ENCODE results near the gene PADI3. TPM values are rescaled to one million over a fixed set of nuclear protein-coding genes. Genes with fewer than 3 reads are reported as not detected.

The PADI3 gene
- total RNA-seq, 2 donors from 2014 or later, result 0.18 to 1.2 TPM

DNA sequence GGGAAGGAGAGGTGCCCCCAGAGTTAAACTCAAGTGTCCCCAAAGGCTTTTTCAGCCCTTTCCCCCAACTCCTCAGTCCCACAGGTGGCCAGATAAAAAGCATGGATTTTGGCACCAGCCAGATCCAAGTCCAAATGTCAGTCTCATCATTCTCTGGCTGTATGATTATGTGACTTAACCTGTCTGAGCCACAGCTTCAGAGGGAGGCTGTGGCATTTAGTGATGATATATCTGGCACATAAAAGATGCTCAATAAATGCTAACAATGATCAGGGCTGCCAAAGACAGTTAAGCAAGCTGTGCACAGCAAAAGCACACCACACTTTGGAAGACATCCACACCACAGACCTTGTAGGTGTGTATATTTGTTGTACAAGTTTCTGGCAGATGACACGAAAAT lies 5.6 kb upstream of the PADI3 start:
- Histone ChIP-seq H3K27ac (no peak overlapping the region), H3K36me3 (no peaks in the 10 kb centered on the region), H3K4me3 (no peak overlapping the region), H3K4me1 (replicated peaks) (peaks cover 5% of the 10 kb centered on the region), H3K27me3 (replicated peaks; ENCODE audit: insufficient read depth) (no peaks in the 10 kb centered on the region), H3K9me3 (no peaks in the 10 kb centered on the region)
- no peak for DNase-seq (ENCODE audit: low spot score)
- intact Hi-C loops (cut with DNase I), result no loop called here
- WGBS, result 50% methylated on average over 1 of the region's 1 CpG
- TF ChIP-seq, protein P1, sequence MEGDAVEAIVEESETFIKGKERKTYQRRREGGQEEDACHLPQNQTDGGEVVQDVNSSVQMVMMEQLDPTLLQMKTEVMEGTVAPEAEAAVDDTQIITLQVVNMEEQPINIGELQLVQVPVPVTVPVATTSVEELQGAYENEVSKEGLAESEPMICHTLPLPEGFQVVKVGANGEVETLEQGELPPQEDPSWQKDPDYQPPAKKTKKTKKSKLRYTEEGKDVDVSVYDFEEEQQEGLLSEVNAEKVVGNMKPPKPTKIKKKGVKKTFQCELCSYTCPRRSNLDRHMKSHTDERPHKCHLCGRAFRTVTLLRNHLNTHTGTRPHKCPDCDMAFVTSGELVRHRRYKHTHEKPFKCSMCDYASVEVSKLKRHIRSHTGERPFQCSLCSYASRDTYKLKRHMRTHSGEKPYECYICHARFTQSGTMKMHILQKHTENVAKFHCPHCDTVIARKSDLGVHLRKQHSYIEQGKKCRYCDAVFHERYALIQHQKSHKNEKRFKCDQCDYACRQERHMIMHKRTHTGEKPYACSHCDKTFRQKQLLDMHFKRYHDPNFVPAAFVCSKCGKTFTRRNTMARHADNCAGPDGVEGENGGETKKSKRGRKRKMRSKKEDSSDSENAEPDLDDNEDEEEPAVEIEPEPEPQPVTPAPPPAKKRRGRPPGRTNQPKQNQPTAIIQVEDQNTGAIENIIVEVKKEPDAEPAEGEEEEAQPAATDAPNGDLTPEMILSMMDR (IDR thresholded peaks at IDR 0.05), result no peak
- TF ChIP-seq POLR2A (IDR thresholded peaks at IDR 0.05) (no peak), POLR2AphosphoS5 (IDR thresholded peaks at IDR 0.05) (peak; percentile 40)

DNA sequence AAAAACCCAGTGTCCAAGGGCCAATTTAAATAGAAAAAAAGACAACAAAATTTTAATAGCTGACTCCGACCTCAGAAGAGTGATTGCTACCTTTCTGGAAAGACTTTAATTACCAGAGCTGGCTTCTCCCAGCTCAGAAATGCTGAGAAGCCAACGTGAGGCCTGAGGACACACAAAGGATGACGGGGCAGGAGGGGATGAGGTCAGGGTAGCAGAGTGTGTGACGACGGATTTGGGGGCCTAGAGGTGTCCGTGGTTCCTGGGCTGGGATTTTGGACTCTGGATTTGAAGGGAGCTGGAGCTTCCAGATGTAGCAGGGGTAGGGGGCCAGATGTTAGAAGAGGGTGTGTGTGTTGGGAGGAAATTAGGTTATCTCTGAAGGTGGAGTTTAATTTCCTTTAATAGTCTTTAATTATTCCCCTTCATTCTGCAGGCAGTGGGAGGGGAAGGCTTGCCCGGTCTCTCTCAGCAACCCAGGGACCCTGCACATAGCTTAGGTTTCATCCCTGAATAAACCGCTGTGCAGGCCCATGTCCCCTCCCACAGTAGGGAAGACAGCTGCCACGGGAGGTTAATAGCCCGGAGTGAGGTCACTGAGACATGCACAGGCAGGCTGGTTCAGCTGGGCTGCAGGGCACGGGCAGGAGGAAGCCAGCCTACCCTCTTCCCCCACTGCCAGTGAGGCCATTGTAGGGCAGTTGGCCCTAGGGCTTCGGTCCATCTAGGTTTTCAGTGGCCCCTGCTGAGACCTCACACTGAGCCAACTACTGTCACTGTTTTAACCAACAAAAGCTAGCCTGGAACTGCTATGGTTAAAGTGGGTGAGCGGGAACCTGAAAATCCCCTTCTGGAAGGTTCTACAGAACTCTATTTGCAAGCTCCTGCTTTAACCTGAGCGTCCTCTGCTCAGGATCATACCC lies 3.8 kb upstream of the PADI3 start:
- H3K4me1 ChIP-seq (replicated peaks), result peaks cover 5% of the 10 kb centered on the region
- no peaks in the 10 kb centered on the region for H3K9me3 ChIP-seq
- 59% methylated on average over 14 of the region's 14 CpGs for WGBS
- TF ChIP-seq, protein P1 (IDR thresholded peaks at IDR 0.05), result no peak
- TF ChIP-seq POLR2A (IDR thresholded peaks at IDR 0.05) (no peak), POLR2AphosphoS5 (IDR thresholded peaks at IDR 0.05) (no peak)
- intact Hi-C loops (cut with DNase I), result no loop called here
- H3K27me3 ChIP-seq (replicated peaks; ENCODE audit: insufficient read depth), result no peaks in the 10 kb centered on the region
- DNase-seq (ENCODE audit: low spot score), result no peak
- no peak overlapping the region for H3K27ac ChIP-seq
- no peaks in the 10 kb centered on the region for H3K36me3 ChIP-seq
- H3K4me3 ChIP-seq, result no peak overlapping the region

DNA sequence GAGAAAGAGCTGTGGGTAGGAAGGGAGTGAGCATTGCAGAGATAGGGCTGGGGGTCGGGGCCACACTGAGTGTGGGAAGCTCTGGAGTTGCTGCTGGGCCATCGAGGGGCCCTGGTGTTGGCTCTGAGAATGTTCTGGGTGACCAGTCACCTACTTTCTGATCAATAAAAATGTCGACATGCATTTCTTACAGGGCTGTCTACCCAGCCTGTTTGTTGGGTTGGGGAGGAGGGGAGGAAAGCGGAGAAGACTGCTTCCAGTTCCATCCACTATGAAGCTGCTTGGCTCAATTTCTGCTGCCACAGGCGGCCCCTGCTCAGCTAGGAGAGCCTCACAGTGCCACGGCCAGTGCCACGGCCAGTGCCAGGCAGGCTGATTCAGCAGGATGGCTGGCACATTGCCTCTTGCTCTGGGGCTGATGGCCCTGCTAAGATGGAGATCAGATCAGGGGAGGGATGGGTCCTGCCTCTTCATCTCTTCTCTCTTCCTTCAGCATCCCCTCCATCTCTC lies 3.0 kb upstream of the PADI3 start:
- Histone ChIP-seq H3K27me3 (replicated peaks; ENCODE audit: insufficient read depth) (no peaks in the 10 kb centered on the region), H3K27ac (no peak overlapping the region), H3K4me1 (replicated peaks) (peaks cover 5% of the 10 kb centered on the region), H3K9me3 (no peaks in the 10 kb centered on the region), H3K4me3 (no peak overlapping the region), H3K36me3 (no peaks in the 10 kb centered on the region)
- WGBS, result 44% methylated on average over 7 of the region's 7 CpGs
- intact Hi-C loops (cut with DNase I), result no loop called here
- TF ChIP-seq POLR2A (IDR thresholded peaks at IDR 0.05) (no peak), POLR2AphosphoS5 (IDR thresholded peaks at IDR 0.05) (peak; percentile 41)
- TF ChIP-seq, protein P1 (IDR thresholded peaks at IDR 0.05), result no peak
- DNase-seq (ENCODE audit: low spot score), result peak; percentile 14

DNA sequence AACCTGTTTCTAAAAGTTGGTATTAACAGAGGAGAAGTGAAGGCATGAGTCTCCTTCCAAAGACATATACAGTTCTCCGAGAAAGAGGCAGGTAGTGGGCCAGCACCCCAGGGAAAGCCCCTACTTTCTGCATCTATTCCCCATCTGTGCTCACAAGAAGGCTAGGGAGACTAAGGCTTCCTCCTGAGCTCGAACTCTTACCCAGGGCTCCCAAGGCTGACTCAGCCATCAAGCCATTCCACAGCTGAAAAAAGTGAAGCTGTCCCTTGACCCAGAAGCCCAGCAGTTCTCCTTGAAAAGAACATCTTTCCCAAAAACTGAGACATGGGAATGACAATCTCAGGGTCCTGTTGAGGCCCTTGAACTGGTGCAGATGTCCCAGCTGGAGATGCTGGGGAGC lies 1.9 kb upstream of the PADI3 start:
- DNase-seq (ENCODE audit: low spot score), result no peak
- Histone ChIP-seq H3K4me1 (replicated peaks) (peaks cover 5% of the 10 kb centered on the region), H3K27me3 (replicated peaks; ENCODE audit: insufficient read depth) (no peaks in the 10 kb centered on the region), H3K9me3 (no peaks in the 10 kb centered on the region), H3K36me3 (no peaks in the 10 kb centered on the region), H3K4me3 (no peak overlapping the region), H3K27ac (no peak overlapping the region)
- no peak for TF ChIP-seq POLR2AphosphoS5 (IDR thresholded peaks at IDR 0.05)
- no peak for TF ChIP-seq POLR2A (IDR thresholded peaks at IDR 0.05)
- WGBS, result 85% methylated on average over 2 of the region's 2 CpGs
- intact Hi-C loops (cut with DNase I), result no loop called here

DNA sequence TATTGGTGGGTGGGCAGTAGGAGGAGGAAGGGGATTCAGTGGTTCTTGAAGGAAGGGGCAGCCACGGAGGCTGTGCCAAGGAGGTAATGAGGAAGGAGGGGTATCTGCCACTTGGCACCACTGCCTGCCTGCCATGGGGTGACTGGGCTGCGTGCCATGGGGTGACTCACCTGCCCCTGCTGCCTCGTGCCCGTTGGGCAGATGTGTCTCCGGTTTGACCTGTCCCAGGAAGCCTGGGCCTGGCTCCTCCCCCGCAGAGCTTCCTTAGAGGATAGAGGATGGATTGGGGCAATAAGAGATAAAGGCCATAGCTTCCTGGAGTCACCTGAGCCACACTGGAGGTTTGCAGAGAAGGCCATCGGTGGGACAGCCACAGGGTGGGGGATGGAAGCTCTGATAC lies 1.7 kb downstream of the PADI3 start:
- TF ChIP-seq, protein P1 (IDR thresholded peaks at IDR 0.05), result no peak
- H3K4me1 ChIP-seq (replicated peaks), result no peaks in the 10 kb centered on the region
- no peaks in the 10 kb centered on the region for H3K27me3 ChIP-seq (replicated peaks; ENCODE audit: insufficient read depth)
- no peaks in the 10 kb centered on the region for H3K9me3 ChIP-seq
- no peak overlapping the region for H3K27ac ChIP-seq
- no peak overlapping the region for H3K4me3 ChIP-seq
- 32% methylated on average over 7 of the region's 7 CpGs for WGBS
- DNase-seq (ENCODE audit: low spot score), result peak; percentile 30
- H3K36me3 ChIP-seq, result no peaks in the 10 kb centered on the region
- intact Hi-C loops (cut with DNase I), result no loop called here
